CD4-positive, alpha-beta memory T cell (primary cell): ENCODE data around the gene CHN2. TPM values are rescaled to one million over a fixed set of nuclear protein-coding genes. Genes with fewer than 3 reads are reported as not detected.

Experiments used
- CTCF ChIA-PET: fragments of 350-600 bp; sonication (Branson Sonifier 250); formaldehyde crosslinking; loops from one replicate; lab custom pipeline; 2021; ENCODE audit warnings: inconsistent platforms; ENCODE audit not compliant: partially characterized antibody; lab: Charles Lee
- POLR2A ChIA-PET: fragments of 350-600 bp; sonication (Branson Sonifier 250); formaldehyde crosslinking; loops from one replicate; lab custom pipeline; 2021; ENCODE audit not compliant: partially characterized antibody; lab: Charles Lee
- DNase-seq, 5 donors: peaks; one replicate each; pipeline versions ENCODE4 v3.0.0 to v3.0.0-alpha.2; 2020 to 2022; ENCODE audit warnings: mixed read lengths in 1 of 5
- H3K27ac ChIP-seq: one replicate; pipeline ENCODE4 v1.7.0; 2013; ENCODE audit warnings: low read depth, low read length
- H3K27me3 ChIP-seq: 2 replicates; pipeline ENCODE4 v1.7.0; 2013; ENCODE audit warnings: mild to moderate bottlenecking, low read length, moderate library complexity; ENCODE audit not compliant: insufficient read depth
- H3K36me3 ChIP-seq: 2 replicates; pipeline ENCODE4 v1.7.0; 2013; ENCODE audit warnings: mild to moderate bottlenecking, low read length, moderate library complexity; ENCODE audit not compliant: insufficient read depth
- H3K4me1 ChIP-seq: 2 replicates; pipeline ENCODE4 v1.7.0; 2013; ENCODE audit warnings: mild to moderate bottlenecking, low read length, moderate library complexity; ENCODE audit not compliant: insufficient read depth
- H3K4me3 ChIP-seq, 2 donors: one replicate each; pipeline ENCODE4 v1.7.0; 2013; ENCODE audit warnings: low read length in 2 of 2, mild to moderate bottlenecking in 1 of 2
- H3K9me3 ChIP-seq, 2 donors: one replicate each; pipeline ENCODE4 v1.7.0; 2013; ENCODE audit warnings: low read length in 2 of 2, control low read depth in 1 of 2; ENCODE audit not compliant: control insufficient read depth in 1 of 2
- H3K27ac Mint-ChIP-seq, 7 donors: one replicate each; pipeline ENCODE4 v1.8.0; 2020 to 2021; ENCODE audit warnings: mixed read lengths in 7 of 7, mild to moderate bottlenecking in 6 of 7, inconsistent platforms in 3 of 7, moderate library complexity in 3 of 7
- H3K27me3 Mint-ChIP-seq, 2 donors: one replicate each; pipeline ENCODE4 v1.8.0; 2020 to 2021; ENCODE audit warnings: mixed read lengths in 2 of 2
- H3K36me3 Mint-ChIP-seq, 2 donors: one replicate each; pipeline ENCODE4 v1.8.0; 2020 to 2021; ENCODE audit warnings: mixed read lengths in 2 of 2, inconsistent platforms in 1 of 2, mild to moderate bottlenecking in 1 of 2
- H3K4me1 Mint-ChIP-seq, 4 donors: one replicate each; pipeline ENCODE4 v1.8.0; 2020 to 2021; ENCODE audit warnings: mixed read lengths in 4 of 4, mild to moderate bottlenecking in 1 of 4
- H3K4me3 Mint-ChIP-seq, 8 donors: one replicate each; pipeline ENCODE4 v1.8.0; 2020 to 2021; ENCODE audit warnings: mixed read lengths in 8 of 8, mild to moderate bottlenecking in 7 of 8, moderate library complexity in 6 of 8, inconsistent platforms in 3 of 8
- H3K9me3 Mint-ChIP-seq, 8 donors: one replicate each; pipeline ENCODE4 v1.8.0; 2020 to 2021; ENCODE audit warnings: mixed read lengths in 8 of 8, mild to moderate bottlenecking in 5 of 8, inconsistent platforms in 3 of 8, moderate library complexity in 1 of 8
- intact Hi-C: fragments of 100-400 bp; cut with micrococcal nuclease; formaldehyde crosslinking; loops from one replicate; pipeline ENCODE4 v1.15.1; 2023
- polyA plus RNA-seq, 2 donors: library from polyadenylated mRNA; unstranded; fragments of 300-500 nt; fragmentation: Illumina TruSeq; gene quantifications; one replicate each; pipeline ENCODE4 v1.2.3, GENCODE V29; 2021
- total RNA-seq, 2 experiments: library from RNA; stranded (reverse); gene quantifications; one replicate each; pipeline ENCODE4 v1.2.3, GENCODE V29; 2021

CHN2 gene
- total and polyA plus RNA-seq, 4 experiments from 2014 or later, result 1.8 to 7.6 (median 3.5) TPM

GRCh38 chr7:29299086-29299485 is 104.5 kb downstream of the CHN2 start:
- no peak overlapping the region for H3K27ac Mint-ChIP-seq
- Histone ChIP-seq H3K36me3 (no peaks in the 10 kb centered on the region), H3K27me3 (no peaks in the 10 kb centered on the region), H3K4me3 (no peak overlapping the region), H3K4me1 (no peaks in the 10 kb centered on the region), H3K27ac (no peak overlapping the region), H3K9me3 (no peaks in the 10 kb centered on the region)
- DNase-seq, result no peak
- peaks cover 0 to 2% of the 10 kb centered on the region in 2 donors for H3K27me3 Mint-ChIP-seq
- CTCF ChIA-PET, result no interaction called here
- H3K9me3 Mint-ChIP-seq, result peaks cover 0 to under 1% (median 0%) of the 10 kb centered on the region in 8 donors
- intact Hi-C loops, result no loop called here
- H3K4me3 Mint-ChIP-seq, result no peak overlapping the region
- POLR2A ChIA-PET, result no interaction called here
- H3K36me3 Mint-ChIP-seq, result no peaks in the 10 kb centered on the region
- H3K4me1 Mint-ChIP-seq, result no peaks in the 10 kb centered on the region

GRCh38 chr7:29300026-29300480 is 105.5 kb downstream of the CHN2 start:
- Histone ChIP-seq H3K9me3 (no peaks in the 10 kb centered on the region), H3K4me3 (no peak overlapping the region), H3K4me1 (no peaks in the 10 kb centered on the region), H3K27ac (no peak overlapping the region), H3K36me3 (no peaks in the 10 kb centered on the region), H3K27me3 (no peaks in the 10 kb centered on the region)
- ChIA-PET CTCF (no interaction called here), POLR2A (no interaction called here)
- no peak overlapping the region for H3K27ac Mint-ChIP-seq
- H3K4me1 Mint-ChIP-seq, result no peaks in the 10 kb centered on the region
- no peak for DNase-seq
- intact Hi-C loops, result no loop called here
- no peaks in the 10 kb centered on the region for H3K36me3 Mint-ChIP-seq
- H3K4me3 Mint-ChIP-seq, result no peak overlapping the region
- no peaks in the 10 kb centered on the region for H3K9me3 Mint-ChIP-seq
- peaks cover 0 to 2% of the 10 kb centered on the region in 2 donors for H3K27me3 Mint-ChIP-seq

- Histone ChIP-seq H3K27me3 (no peaks in the 10 kb centered on the region), H3K4me1 (no peaks in the 10 kb centered on the region), H3K36me3 (no peaks in the 10 kb centered on the region), H3K9me3 (no peaks in the 10 kb centered on the region), H3K27ac (no peak overlapping the region), H3K4me3 (no peak overlapping the region)
- peaks cover 0 to 2% of the 10 kb centered on the region in 2 donors for H3K27me3 Mint-ChIP-seq
- intact Hi-C loops, result no loop called here
- DNase-seq, result no peak
- no peaks in the 10 kb centered on the region for H3K9me3 Mint-ChIP-seq
- ChIA-PET POLR2A (no interaction called here), CTCF (no interaction called here)
- H3K36me3 Mint-ChIP-seq, result no peaks in the 10 kb centered on the region
- H3K4me1 Mint-ChIP-seq, result no peaks in the 10 kb centered on the region
- no peak overlapping the region for H3K27ac Mint-ChIP-seq
- H3K4me3 Mint-ChIP-seq, result no peak overlapping the region
These were observed 106.1 kb downstream of the CHN2 start for GRCh38 chr7:29300649-29301048.

GRCh38 chr7:29302666-29303395 is 108.3 kb downstream of the CHN2 start:
- H3K9me3 ChIP-seq, result no peaks in the 10 kb centered on the region
- H3K4me1 ChIP-seq, result no peaks in the 10 kb centered on the region
- no peaks in the 10 kb centered on the region for H3K27me3 ChIP-seq
- H3K9me3 Mint-ChIP-seq, result peaks cover 0 to 4% (median 0%) of the 10 kb centered on the region in 8 donors
- DNase-seq, result no peak
- no peaks in the 10 kb centered on the region for H3K4me1 Mint-ChIP-seq
- H3K36me3 Mint-ChIP-seq, result no peaks in the 10 kb centered on the region
- H3K27me3 Mint-ChIP-seq, result no peaks in the 10 kb centered on the region
- ChIA-PET POLR2A (no interaction called here), CTCF (no interaction called here)
- no peak overlapping the region for H3K4me3 ChIP-seq
- intact Hi-C loops, result no loop called here
- H3K27ac ChIP-seq, result no peak overlapping the region
- no peaks in the 10 kb centered on the region for H3K36me3 ChIP-seq
- no peak overlapping the region for H3K27ac Mint-ChIP-seq
- no peak overlapping the region for H3K4me3 Mint-ChIP-seq

- H3K4me1 ChIP-seq, result no peaks in the 10 kb centered on the region
- H3K27ac ChIP-seq, result no peak overlapping the region
- POLR2A ChIA-PET, result no interaction called here
- DNase-seq, result no peak
- no peaks in the 10 kb centered on the region for H3K27me3 ChIP-seq
- no peaks in the 10 kb centered on the region for H3K36me3 ChIP-seq
- Mint-ChIP-seq H3K36me3 (no peaks in the 10 kb centered on the region), H3K27me3 (no peaks in the 10 kb centered on the region), H3K4me3 (peak overlapping the region in 1 of 8 donors; percentile 32), H3K9me3 (peaks cover 0 to 9% (median 2%) of the 10 kb centered on the region in 8 donors), H3K4me1 (no peaks in the 10 kb centered on the region), H3K27ac (no peak overlapping the region)
- CTCF ChIA-PET, result no interaction called here
- H3K4me3 ChIP-seq, result no peak overlapping the region
- intact Hi-C loops, result no loop called here
- no peaks in the 10 kb centered on the region for H3K9me3 ChIP-seq
These were observed 110.2 kb downstream of the CHN2 start for GRCh38 chr7:29304756-29305155.

- Histone ChIP-seq H3K27ac (no peak overlapping the region), H3K4me1 (no peaks in the 10 kb centered on the region), H3K27me3 (no peaks in the 10 kb centered on the region), H3K4me3 (no peak overlapping the region), H3K9me3 (no peaks in the 10 kb centered on the region), H3K36me3 (no peaks in the 10 kb centered on the region)
- Mint-ChIP-seq H3K9me3 (peaks cover 0 to 15% (median 8%) of the 10 kb centered on the region in 8 donors), H3K4me3 (no peak overlapping the region), H3K27ac (no peak overlapping the region), H3K36me3 (peaks cover 2 to 7% of the 10 kb centered on the region in 2 donors), H3K27me3 (peaks cover 0 to 3% of the 10 kb centered on the region in 2 donors), H3K4me1 (no peaks in the 10 kb centered on the region)
- DNase-seq, result no peak
- CTCF ChIA-PET, result no interaction called here
- POLR2A ChIA-PET, result no interaction called here
- intact Hi-C loops, result no loop called here
These were observed 111.9 kb downstream of the CHN2 start for GRCh38 chr7:29306319-29306991.

GRCh38 chr7:29308424-29308823 is 113.8 kb downstream of the CHN2 start:
- H3K4me1 Mint-ChIP-seq, result no peaks in the 10 kb centered on the region
- ChIA-PET POLR2A (no interaction called here), CTCF (no interaction called here)
- Histone ChIP-seq H3K36me3 (no peaks in the 10 kb centered on the region), H3K4me1 (no peaks in the 10 kb centered on the region), H3K27ac (no peak overlapping the region), H3K4me3 (no peak overlapping the region), H3K9me3 (no peaks in the 10 kb centered on the region), H3K27me3 (no peaks in the 10 kb centered on the region)
- peaks cover 0 to 17% (median 8%) of the 10 kb centered on the region in 8 donors for H3K9me3 Mint-ChIP-seq
- intact Hi-C loops, result no loop called here
- DNase-seq, result no peak
- peaks cover 0 to 7% of the 10 kb centered on the region in 2 donors for H3K27me3 Mint-ChIP-seq
- peaks cover 2 to 7% of the 10 kb centered on the region in 2 donors for H3K36me3 Mint-ChIP-seq
- no peak overlapping the region for H3K27ac Mint-ChIP-seq
- no peak overlapping the region for H3K4me3 Mint-ChIP-seq
